ENCODE measurements around the gene DMD. TPM values are rescaled to one million over a fixed set of nuclear protein-coding genes. Genes with fewer than 3 reads are reported as not detected.

Gene DMD
- total RNA-seq (257 TPM), polyA plus RNA-seq (48.8 TPM)

DNA sequence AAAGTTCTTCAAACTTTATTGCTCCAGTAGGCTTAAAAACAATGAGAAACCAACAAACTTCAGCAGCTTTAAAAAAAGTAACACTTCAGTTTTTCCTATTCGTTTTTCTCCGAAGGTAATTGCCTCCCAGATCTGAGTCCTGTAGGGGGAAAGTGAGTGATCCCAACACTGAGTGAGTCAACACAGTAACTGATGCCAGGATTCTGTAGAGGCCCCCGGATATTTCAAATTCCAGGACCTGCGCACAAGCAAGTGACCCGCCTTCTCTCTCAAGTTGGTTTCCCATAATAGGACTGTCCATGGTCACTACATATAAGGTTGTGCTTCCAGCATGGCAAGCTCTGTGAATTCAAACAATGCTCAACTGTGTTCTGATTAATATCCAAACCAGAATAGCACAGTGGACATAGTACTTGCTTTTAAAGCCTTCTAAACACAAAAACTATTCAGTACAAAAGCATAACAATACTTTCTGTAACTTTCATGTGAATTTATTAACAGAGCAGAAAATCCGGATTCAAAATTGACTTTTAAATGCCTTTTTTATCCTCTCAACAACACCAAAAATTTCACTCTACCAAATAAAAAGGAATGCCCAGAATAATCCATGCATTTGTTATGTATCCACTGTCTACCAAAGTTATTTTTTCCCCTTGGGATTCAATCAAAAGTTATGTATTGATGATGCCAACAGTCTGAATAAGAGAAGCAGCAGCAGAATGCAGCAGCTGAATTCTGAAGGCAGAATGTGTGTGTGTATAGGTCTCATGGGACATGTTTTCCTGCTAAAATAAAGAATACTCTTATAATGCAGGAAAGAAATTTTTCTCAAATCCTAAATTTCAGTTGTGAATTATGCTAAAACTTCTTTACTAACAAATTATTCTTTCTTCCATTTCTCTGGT is at the start of gene DMD:
Gene DMD (minus strand): TSS at position 194 of the 905 bp plus-strand sequence. CDS start 237 bp downstream, outside the sequence.
- DNase-seq (ENCODE audit: extremely low spot score) = no peak
- no peaks in the 10 kb centered on the region for H3K36me3 ChIP-seq (ENCODE audit: insufficient read depth)
- 10% methylated on average over 6 of the region's 6 CpGs for WGBS
- no peaks in the 10 kb centered on the region for H3K4me1 ChIP-seq (ENCODE audit: insufficient read depth)
- no peak within 1 kb of the TSS for H3K4me3 ChIP-seq (ENCODE audit: low read depth, low read length)
- no peak within 1 kb of the TSS for H3K27ac ChIP-seq (ENCODE audit: low read depth)

DNA sequence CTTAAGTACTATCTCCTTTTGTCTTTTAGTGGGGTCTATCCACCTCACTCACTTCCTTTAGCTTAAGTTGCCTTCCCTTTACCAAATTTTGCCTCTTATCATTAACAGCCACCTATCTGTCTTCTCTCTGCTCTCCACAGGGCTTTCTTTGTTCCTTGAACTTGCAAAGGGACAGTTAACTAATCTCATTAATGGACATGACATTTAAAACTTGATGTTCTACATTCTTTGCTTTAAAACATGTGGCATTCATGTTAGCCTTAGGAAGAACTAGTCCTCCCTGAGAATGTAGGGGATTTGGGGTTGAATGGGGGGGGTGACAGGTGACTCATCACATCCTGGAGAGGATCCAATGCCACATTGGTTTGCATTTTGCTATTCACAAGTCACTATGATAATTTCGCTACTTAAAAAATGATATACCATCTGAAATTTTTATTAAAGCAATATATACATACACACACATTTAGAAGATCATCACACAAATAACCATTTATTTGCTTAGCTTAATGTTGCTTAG is 41.0 kb upstream of the DMD start:
- H3K4me1 ChIP-seq (ENCODE audit: insufficient read depth) = no peaks in the 10 kb centered on the region
- H3K36me3 ChIP-seq (ENCODE audit: insufficient read depth) = no peaks in the 10 kb centered on the region
- 91% methylated on average over 1 of the region's 1 CpG for WGBS
- H3K4me3 ChIP-seq (ENCODE audit: low read depth, low read length) = no peak overlapping the region
- H3K27ac ChIP-seq (ENCODE audit: low read depth) = no peak overlapping the region
- no peak for DNase-seq (ENCODE audit: extremely low spot score)

DNA sequence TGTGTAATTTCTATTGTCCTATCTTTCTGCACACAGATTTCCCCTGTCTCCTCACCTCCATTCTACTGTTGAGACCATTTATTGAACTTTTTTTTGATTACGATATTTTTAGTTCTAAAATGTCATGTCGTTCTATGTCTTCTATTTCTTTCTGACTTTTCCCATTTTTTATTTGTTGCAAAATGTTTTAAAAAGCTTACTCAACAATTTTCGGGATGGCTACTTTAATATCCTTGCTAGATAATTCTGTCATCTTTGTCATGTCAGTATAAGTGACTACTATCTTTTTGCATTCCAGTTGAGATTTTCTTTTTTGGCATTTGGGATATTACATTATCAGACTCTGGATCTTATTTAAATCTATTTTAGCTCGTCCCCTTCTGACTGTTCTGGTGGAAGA is 7.5 kb upstream of the DMD start:
- H3K4me1 ChIP-seq (ENCODE audit: insufficient read depth) = no peaks in the 10 kb centered on the region
- DNase-seq (ENCODE audit: extremely low spot score) = no peak
- H3K27ac ChIP-seq (ENCODE audit: low read depth) = no peak overlapping the region
- WGBS = 88% methylated on average over 4 of the region's 4 CpGs
- H3K36me3 ChIP-seq (ENCODE audit: insufficient read depth) = no peaks in the 10 kb centered on the region
- no peak overlapping the region for H3K4me3 ChIP-seq (ENCODE audit: low read depth, low read length)

DNA sequence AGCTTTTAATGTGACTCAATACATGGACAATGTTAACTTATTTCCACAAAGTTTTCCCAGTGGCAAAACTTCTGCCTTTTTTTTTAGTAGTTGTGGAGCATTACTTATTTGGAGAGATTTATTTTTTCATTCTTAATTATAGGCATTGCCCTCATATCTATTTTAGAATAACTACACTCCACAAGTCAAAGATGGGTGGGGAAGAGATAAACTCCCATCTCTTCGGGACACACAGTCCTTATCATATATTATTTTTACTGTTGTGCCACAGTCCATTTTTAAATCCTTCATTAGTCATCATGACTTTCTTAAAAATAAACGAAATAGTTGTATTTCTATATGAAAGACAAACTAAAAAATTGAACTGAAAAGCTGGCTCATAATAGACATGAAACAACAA is 1.2 kb downstream of the DMD start:
- H3K36me3 ChIP-seq (ENCODE audit: insufficient read depth) = no peaks in the 10 kb centered on the region
- no peak for DNase-seq (ENCODE audit: extremely low spot score)
- H3K4me3 ChIP-seq (ENCODE audit: low read depth, low read length) = no peak overlapping the region
- 15% methylated on average over 2 of the region's 2 CpGs for WGBS
- H3K27ac ChIP-seq (ENCODE audit: low read depth) = no peak overlapping the region
- no peaks in the 10 kb centered on the region for H3K4me1 ChIP-seq (ENCODE audit: insufficient read depth)

DNA sequence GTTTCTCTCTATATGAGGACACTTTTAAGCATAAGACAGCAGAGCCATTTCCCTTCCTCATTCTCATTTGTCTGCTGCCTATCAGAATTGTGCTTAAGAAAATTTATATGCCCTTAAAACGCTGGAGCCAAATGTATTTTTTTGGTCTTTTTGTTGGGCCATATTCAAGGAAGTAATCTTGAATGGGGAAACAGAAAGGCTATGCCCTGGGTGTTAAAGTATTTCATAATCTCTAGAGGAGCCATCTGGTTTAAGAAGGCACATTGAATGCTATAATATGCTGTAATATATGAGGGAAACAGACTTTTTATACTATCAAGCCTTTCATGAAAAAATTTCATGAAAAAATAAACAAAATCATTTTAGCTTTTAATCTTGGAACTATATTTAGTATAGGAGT is 4.3 kb downstream of the DMD start:
- 18% methylated on average over 1 of the region's 1 CpG for WGBS
- H3K4me1 ChIP-seq (ENCODE audit: insufficient read depth) = no peaks in the 10 kb centered on the region
- no peaks in the 10 kb centered on the region for H3K36me3 ChIP-seq (ENCODE audit: insufficient read depth)
- H3K27ac ChIP-seq (ENCODE audit: low read depth) = peak overlapping the region; percentile 23
- no peak for DNase-seq (ENCODE audit: extremely low spot score)
- no peak overlapping the region for H3K4me3 ChIP-seq (ENCODE audit: low read depth, low read length)

DNA sequence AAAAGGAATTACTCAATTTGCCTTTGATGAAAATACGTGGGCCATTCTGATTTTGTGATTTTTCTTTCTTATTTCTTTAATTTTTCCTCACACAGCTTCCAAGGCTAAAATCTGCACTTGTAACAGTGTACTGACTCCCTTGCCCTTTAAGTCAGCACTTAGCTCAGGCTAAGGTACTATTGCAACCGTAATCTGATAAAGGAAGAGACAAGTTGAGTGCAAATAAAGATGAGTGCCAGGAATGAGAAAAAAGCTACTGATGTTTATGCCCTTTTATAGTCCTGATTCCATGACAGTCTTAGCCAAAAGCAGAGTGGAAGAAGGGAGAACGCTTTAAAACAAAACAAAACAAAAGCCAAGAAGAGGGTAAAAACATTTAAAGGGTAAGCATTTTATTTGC is 6.0 kb downstream of the DMD start:
- no peak overlapping the region for H3K27ac ChIP-seq (ENCODE audit: low read depth)

DNA sequence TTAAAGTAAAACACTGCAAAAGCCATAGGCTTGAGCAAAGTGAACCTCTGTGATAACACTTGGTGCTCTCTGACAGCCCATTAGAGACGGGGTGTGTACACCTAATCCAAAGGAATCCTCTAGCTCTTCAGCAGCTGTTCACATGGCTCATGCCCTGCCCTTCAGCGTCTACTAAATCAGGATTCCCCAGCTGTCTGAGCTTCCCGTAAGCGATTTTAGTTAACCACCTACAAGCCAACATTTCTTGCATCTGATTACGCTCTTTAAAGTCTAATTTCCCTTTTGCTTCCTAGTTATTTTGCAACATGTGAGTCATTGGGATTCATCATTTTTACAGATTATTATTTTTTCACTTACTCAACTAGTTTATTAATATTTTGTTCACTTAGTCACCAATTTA is 6.5 kb downstream of the DMD start:
- Histone ChIP-seq H3K4me1 (ENCODE audit: insufficient read depth) (no peaks in the 10 kb centered on the region), H3K36me3 (ENCODE audit: insufficient read depth) (no peaks in the 10 kb centered on the region), H3K27ac (ENCODE audit: low read depth) (no peak overlapping the region), H3K4me3 (ENCODE audit: low read depth, low read length) (no peak overlapping the region)
- DNase-seq (ENCODE audit: extremely low spot score) = no peak
- 28% methylated on average over 5 of the region's 5 CpGs for WGBS

More for the DNA sequence above, 6.0 kb downstream of the DMD start:
- 28% methylated on average over 3 of the region's 3 CpGs for WGBS
- Histone ChIP-seq H3K36me3 (ENCODE audit: insufficient read depth) (no peaks in the 10 kb centered on the region), H3K4me3 (ENCODE audit: low read depth, low read length) (no peak overlapping the region), H3K4me1 (ENCODE audit: insufficient read depth) (no peaks in the 10 kb centered on the region)
- DNase-seq (ENCODE audit: extremely low spot score) = no peak

DNA sequence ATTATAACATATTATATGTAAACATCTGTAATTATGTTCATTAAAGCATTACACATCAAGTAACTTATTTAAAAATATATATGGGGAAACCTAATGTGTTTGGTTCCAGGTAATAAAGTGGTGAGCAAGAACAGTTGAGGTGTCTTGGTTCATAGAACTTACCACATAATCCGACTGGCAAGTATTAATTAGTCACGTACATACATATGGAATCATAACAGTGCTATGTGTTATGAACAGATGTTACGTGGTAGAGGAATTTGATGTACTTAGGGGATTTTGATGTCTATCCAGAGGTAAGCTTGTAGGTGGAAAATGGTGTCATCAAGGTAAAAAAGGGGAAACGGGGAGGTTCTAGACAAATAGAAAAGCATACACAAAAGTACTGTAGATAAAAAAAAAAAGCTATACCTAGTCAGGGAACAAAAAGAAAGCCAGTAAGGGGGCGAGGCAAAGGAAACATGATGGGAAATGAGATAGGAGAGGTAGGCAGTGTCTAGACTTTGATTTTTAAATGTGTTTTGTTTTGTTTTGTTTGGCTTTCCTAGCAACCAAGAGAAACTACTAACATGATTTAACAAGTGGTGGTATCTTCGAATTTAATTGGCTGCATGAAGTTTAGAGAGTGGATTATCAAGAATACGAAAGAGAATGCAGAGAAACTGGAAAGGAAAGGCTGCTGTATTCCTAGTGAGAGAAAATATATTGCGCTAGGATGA is 12.6 kb downstream of the DMD start:
- 76% methylated on average over 8 of the region's 8 CpGs for WGBS

DNA sequence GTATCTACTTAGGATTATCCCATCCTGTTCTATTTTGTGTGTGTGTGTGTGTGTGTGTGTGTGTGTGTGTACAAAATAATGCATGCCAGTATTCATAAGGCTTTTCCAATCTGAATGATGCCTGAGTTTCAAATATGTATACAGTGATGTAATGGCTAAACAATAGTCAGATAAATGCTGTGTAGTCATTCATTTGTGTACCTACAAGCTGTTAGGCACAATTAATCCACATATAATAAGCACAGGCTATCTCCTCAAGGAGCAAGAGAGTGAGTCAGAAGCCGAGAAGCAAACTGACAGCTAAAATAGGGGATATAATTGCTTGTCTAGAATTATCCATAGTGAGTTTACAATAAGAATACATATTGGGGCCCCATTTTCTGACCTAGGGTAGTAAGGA is 15.7 kb downstream of the DMD start:
- WGBS = 75% methylated on average over 1 of the region's 1 CpG
- H3K36me3 ChIP-seq (ENCODE audit: insufficient read depth) = no peaks in the 10 kb centered on the region
- no peak overlapping the region for H3K4me3 ChIP-seq (ENCODE audit: low read depth, low read length)
- DNase-seq (ENCODE audit: extremely low spot score) = no peak
- no peak overlapping the region for H3K27ac ChIP-seq (ENCODE audit: low read depth)
- H3K4me1 ChIP-seq (ENCODE audit: insufficient read depth) = no peaks in the 10 kb centered on the region

More for the DNA sequence above, 12.6 kb downstream of the DMD start:
- Histone ChIP-seq H3K4me3 (ENCODE audit: low read depth, low read length) (no peak overlapping the region), H3K4me1 (ENCODE audit: insufficient read depth) (no peaks in the 10 kb centered on the region), H3K27ac (ENCODE audit: low read depth) (no peak overlapping the region), H3K36me3 (ENCODE audit: insufficient read depth) (no peaks in the 10 kb centered on the region)
- DNase-seq (ENCODE audit: extremely low spot score) = no peak

DNA sequence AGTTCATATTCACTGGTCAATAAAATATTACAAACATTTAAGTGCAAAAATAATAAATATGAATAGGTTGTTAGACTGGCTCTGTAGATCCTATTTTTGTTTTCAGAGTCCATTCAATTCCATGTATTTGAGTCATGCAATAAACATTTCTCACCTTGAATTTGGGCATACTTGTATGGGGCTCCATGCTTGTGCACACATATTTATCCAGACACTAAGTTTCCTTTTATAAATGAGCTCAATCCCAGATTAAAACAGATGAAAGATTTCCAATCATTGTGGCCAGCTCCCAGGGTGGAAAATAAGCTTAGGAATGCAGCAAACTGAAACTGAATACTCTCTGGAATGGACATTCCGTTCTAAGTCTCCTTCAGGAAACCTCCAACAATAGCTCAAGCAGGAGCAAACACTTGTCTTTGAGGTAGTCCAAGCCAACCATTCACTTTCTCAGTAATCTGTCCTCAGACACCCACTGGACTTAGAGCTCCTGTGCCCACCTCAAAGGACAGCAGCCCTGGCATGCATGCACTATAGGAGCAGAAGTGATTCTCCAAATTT is 16.4 kb downstream of the DMD start:
- no peaks in the 10 kb centered on the region for H3K4me1 ChIP-seq (ENCODE audit: insufficient read depth)
- no peak overlapping the region for H3K27ac ChIP-seq (ENCODE audit: low read depth)
- DNase-seq (ENCODE audit: extremely low spot score) = no peak
- 10% methylated on average over 1 of the region's 1 CpG for WGBS
- H3K36me3 ChIP-seq (ENCODE audit: insufficient read depth) = no peaks in the 10 kb centered on the region
- no peak overlapping the region for H3K4me3 ChIP-seq (ENCODE audit: low read depth, low read length)

DNA sequence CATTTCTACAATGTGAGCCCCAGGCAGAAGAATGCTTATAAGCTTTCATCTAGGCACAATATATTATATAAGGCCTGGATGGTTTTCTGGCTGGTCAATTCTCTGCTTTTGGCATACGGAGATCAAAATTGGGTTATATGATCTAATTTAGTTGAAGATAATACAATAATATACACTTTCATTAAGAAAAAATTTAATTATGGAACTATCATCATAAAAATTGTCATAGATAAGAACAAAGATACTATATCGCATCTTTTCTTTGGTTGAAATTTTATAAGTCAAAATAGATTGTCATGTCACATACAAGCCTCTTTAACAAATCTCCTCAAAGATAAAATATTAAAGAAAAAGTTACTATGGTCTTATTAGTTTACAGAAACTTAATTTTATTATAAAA is 17.1 kb downstream of the DMD start:
- Histone ChIP-seq H3K27ac (ENCODE audit: low read depth) (no peak overlapping the region), H3K4me1 (ENCODE audit: insufficient read depth) (no peaks in the 10 kb centered on the region), H3K4me3 (ENCODE audit: low read depth, low read length) (no peak overlapping the region), H3K36me3 (ENCODE audit: insufficient read depth) (no peaks in the 10 kb centered on the region)
- DNase-seq (ENCODE audit: extremely low spot score) = no peak
- WGBS = 92% methylated on average over 2 of the region's 2 CpGs

DNA sequence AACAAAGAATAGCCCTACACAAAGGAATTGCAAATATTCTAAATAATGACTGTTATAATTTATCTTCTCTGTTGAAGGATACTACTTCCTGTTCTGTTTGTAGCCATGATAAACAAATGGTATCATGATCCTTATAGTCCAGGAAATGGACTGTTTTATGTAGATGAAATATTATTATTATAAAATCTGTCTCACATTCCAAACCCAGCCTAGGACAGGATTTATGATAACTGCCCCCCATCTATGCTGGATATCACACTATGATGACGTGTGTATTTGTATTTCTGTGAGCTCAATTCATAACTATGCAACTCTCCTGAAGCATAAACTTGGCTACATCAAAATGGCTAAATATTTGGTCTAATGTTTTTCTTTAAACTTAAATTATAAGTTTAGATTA is 21.3 kb downstream of the DMD start:
- no peak for DNase-seq (ENCODE audit: extremely low spot score)
- 38% methylated on average over 1 of the region's 1 CpG for WGBS
- no peaks in the 10 kb centered on the region for H3K36me3 ChIP-seq (ENCODE audit: insufficient read depth)
- no peaks in the 10 kb centered on the region for H3K4me1 ChIP-seq (ENCODE audit: insufficient read depth)
- no peak overlapping the region for H3K27ac ChIP-seq (ENCODE audit: low read depth)
- H3K4me3 ChIP-seq (ENCODE audit: low read depth, low read length) = no peak overlapping the region

DNA sequence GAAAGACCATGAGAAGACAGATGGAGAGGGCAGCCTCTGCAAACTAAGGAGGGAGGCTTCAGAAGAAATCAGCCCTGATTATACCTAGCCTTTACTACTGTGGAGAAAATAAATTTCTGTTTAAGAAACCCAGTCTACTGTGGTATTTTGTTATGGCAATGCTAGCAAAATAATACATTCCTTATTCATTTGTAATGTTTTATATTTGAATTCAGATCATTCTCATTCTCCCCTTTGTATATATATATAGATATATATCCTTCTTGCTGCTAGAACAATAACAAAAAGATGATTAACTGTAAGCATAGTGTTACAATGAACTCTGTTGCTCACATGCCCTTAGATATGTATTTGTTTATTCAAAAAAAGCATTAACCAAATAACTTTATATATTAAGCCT is 22.5 kb downstream of the DMD start:
- H3K36me3 ChIP-seq (ENCODE audit: insufficient read depth) = no peaks in the 10 kb centered on the region
- no peaks in the 10 kb centered on the region for H3K4me1 ChIP-seq (ENCODE audit: insufficient read depth)
- no peak overlapping the region for H3K27ac ChIP-seq (ENCODE audit: low read depth)
- no peak overlapping the region for H3K4me3 ChIP-seq (ENCODE audit: low read depth, low read length)
- no peak for DNase-seq (ENCODE audit: extremely low spot score)

DNA sequence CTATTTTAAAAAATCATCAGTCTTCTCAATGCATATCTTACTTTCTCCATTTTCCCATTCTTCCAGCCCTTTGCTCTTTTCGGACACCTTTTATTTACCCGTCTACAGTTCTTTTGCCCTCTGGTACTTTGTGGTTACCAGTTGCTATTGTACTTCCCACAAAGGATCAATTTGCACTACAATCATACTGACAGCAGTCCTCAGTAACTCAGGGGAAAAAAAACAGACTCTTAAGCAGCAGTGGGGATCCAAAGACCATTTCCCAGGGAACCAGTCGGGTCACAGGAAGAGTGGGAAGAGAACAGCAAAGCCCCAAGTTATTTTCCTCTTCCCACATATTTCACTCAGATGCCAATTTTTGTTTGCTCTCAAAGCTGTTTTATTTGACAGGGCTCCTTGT is 23.1 kb downstream of the DMD start:
- no peak for DNase-seq (ENCODE audit: extremely low spot score)
- Histone ChIP-seq H3K4me1 (ENCODE audit: insufficient read depth) (no peaks in the 10 kb centered on the region), H3K36me3 (ENCODE audit: insufficient read depth) (no peaks in the 10 kb centered on the region), H3K27ac (ENCODE audit: low read depth) (no peak overlapping the region), H3K4me3 (ENCODE audit: low read depth, low read length) (no peak overlapping the region)
- 32% methylated on average over 3 of the region's 3 CpGs for WGBS

Data from urinary bladder (tissue), 4 donors.